Measurements from ENCODE around the gene HLA-DRA. TPM values are rescaled to one million over a fixed set of nuclear protein-coding genes. Genes with fewer than 3 reads are reported as not detected.

HLA-DRA gene
- total RNA-seq, 2 donors from 2014 or later, result 244 to 342 TPM

DNA sequence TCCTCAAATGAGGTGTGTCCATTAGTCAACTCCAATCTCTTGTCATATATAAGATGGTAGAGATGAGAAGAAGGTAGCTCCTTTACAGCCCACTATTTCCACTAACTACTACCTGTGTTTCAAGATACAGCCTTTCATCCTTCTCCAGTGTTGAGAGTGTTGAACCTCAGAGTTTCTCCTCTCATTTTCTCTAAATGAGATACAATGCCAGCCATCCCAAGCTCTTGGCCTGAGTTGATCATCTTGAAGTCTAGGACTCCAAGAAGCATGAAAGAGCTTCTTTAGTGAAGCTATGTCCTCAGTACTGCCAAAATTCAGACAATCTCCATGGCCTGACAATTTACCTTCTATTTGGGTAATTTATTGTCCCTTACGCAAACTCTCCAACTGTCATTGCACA is 548 bp upstream of the HLA-DRA start:
- H3K4me3 ChIP-seq, result no peak overlapping the region
- DNase-seq (ENCODE audit: low spot score), result no peak
- ATAC-seq (ENCODE audit: insufficient number of reproducible peaks, low FRiP score, low read depth), result no peak
- H3K27me3 ChIP-seq (replicated peaks; ENCODE audit: insufficient read depth), result no peaks in the 10 kb centered on the region
- H3K4me1 ChIP-seq (ENCODE audit: control insufficient read depth in 1 of 2, low read depth in 2 of 2), result no peaks in the 10 kb centered on the region
- H3K36me3 ChIP-seq, result no peaks in the 10 kb centered on the region
- H3K27ac ChIP-seq, result no peak overlapping the region
- no peaks in the 10 kb centered on the region for H3K9me3 ChIP-seq
- TF ChIP-seq, protein P1, sequence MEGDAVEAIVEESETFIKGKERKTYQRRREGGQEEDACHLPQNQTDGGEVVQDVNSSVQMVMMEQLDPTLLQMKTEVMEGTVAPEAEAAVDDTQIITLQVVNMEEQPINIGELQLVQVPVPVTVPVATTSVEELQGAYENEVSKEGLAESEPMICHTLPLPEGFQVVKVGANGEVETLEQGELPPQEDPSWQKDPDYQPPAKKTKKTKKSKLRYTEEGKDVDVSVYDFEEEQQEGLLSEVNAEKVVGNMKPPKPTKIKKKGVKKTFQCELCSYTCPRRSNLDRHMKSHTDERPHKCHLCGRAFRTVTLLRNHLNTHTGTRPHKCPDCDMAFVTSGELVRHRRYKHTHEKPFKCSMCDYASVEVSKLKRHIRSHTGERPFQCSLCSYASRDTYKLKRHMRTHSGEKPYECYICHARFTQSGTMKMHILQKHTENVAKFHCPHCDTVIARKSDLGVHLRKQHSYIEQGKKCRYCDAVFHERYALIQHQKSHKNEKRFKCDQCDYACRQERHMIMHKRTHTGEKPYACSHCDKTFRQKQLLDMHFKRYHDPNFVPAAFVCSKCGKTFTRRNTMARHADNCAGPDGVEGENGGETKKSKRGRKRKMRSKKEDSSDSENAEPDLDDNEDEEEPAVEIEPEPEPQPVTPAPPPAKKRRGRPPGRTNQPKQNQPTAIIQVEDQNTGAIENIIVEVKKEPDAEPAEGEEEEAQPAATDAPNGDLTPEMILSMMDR (IDR thresholded peaks at IDR 0.05), result no peak

DNA sequence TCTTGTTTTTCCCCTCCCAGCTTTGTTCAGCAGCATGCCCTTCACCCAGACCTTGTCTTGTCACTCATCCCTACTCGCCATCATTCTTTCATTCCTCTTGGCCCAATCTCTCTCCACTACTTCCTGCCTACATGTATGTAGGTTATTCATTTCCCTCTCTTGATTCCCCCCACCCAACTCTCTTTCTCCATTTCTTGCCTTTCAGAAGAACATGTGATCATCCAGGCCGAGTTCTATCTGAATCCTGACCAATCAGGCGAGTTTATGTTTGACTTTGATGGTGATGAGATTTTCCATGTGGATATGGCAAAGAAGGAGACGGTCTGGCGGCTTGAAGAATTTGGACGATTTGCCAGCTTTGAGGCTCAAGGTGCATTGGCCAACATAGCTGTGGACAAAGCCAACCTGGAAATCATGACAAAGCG is 2.6 kb downstream of the HLA-DRA start:
- no peaks in the 10 kb centered on the region for H3K9me3 ChIP-seq
- H3K27ac ChIP-seq, result no peak overlapping the region
- DNase-seq (ENCODE audit: low spot score) (no peak), ATAC-seq (ENCODE audit: insufficient number of reproducible peaks, low FRiP score, low read depth) (no peak)
- TF ChIP-seq, protein P1 (IDR thresholded peaks at IDR 0.05), result no peak
- no peaks in the 10 kb centered on the region for H3K36me3 ChIP-seq
- no peak overlapping the region for H3K4me3 ChIP-seq
- H3K27me3 ChIP-seq (replicated peaks; ENCODE audit: insufficient read depth), result no peaks in the 10 kb centered on the region
- no peaks in the 10 kb centered on the region for H3K4me1 ChIP-seq (ENCODE audit: control insufficient read depth in 1 of 2, low read depth in 2 of 2)

DNA sequence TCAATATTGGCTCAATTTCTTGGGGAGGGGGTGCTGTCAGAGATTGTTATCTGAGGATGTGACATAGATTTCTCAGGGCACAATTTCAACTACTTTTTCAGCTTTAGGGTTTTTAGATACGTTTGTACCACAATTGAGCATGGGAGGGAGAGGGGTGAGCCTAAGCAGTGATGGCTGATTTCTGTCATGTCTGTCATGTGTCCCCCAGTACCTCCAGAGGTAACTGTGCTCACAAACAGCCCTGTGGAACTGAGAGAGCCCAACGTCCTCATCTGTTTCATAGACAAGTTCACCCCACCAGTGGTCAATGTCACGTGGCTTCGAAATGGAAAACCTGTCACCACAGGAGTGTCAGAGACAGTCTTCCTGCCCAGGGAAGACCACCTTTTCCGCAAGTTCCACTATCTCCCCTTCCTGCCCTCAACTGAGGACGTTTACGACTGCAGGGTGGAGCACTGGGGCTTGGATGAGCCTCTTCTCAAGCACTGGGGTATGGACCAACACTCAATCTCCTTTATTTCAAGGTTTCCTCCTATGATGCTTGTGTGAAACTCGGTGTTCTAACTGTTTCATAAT is 3.4 kb downstream of the HLA-DRA start:
- Histone ChIP-seq H3K27me3 (replicated peaks; ENCODE audit: insufficient read depth) (no peaks in the 10 kb centered on the region), H3K27ac (no peak overlapping the region), H3K9me3 (no peaks in the 10 kb centered on the region), H3K4me1 (ENCODE audit: control insufficient read depth in 1 of 2, low read depth in 2 of 2) (no peaks in the 10 kb centered on the region), H3K4me3 (no peak overlapping the region), H3K36me3 (no peaks in the 10 kb centered on the region)
- DNase-seq (ENCODE audit: low spot score) (no peak), ATAC-seq (ENCODE audit: insufficient number of reproducible peaks, low FRiP score, low read depth) (no peak)
- TF ChIP-seq, protein P1 (IDR thresholded peaks at IDR 0.05), result no peak

DNA sequence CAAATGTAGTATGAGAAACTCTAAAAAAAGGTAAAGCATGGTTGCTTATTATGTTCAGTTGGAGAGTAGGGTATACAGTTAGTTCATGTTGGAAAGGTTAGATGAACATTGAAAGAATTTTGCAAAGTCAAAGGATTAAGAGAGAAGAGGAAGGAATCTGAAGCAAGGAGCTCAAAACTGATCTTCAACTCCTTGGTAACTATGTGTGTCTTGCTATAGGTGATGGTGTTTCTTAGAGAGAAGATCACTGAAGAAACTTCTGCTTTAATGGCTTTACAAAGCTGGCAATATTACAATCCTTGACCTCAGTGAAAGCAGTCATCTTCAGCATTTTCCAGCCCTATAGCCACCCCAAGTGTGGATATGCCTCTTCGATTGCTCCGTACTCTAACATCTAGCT is 4.7 kb downstream of the HLA-DRA start:
- no peaks in the 10 kb centered on the region for H3K27me3 ChIP-seq (replicated peaks; ENCODE audit: insufficient read depth)
- no peaks in the 10 kb centered on the region for H3K4me1 ChIP-seq (ENCODE audit: control insufficient read depth in 1 of 2, low read depth in 2 of 2)
- H3K36me3 ChIP-seq, result no peaks in the 10 kb centered on the region
- DNase-seq (ENCODE audit: low spot score), result no peak
- H3K27ac ChIP-seq, result no peak overlapping the region
- TF ChIP-seq, protein P1 (IDR thresholded peaks at IDR 0.05), result no peak
- ATAC-seq (ENCODE audit: insufficient number of reproducible peaks, low FRiP score, low read depth), result no peak
- H3K9me3 ChIP-seq, result no peaks in the 10 kb centered on the region
- no peak overlapping the region for H3K4me3 ChIP-seq

DNA sequence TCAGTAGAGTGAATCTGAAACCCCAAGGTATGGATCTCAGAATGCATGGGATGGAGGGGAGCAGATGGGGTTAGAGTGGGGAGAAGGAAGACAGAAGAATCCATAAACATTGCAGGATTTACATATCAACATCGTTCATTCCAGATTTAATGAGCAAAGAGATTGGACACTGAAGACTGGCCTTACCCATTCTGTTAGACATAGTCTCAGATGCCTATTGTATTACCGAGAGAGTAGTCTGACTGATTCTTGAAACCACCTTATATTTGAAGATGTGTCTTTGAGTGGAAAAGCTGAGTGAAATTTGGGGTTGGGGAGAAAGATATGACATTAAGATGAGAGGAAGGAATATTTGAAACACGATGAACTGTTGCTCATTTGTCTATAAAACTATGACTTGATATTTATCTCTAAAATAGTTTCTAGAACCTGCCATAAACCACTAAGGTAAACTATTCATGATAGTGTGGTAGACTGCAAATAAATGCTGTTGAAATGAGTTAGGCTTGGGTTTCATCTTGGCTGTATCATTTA is 5.7 kb downstream of the HLA-DRA start:
- H3K4me1 ChIP-seq (ENCODE audit: control insufficient read depth in 1 of 2, low read depth in 2 of 2), result no peaks in the 10 kb centered on the region
- H3K27me3 ChIP-seq (replicated peaks; ENCODE audit: insufficient read depth), result no peaks in the 10 kb centered on the region
- H3K4me3 ChIP-seq, result no peak overlapping the region
- no peaks in the 10 kb centered on the region for H3K9me3 ChIP-seq
- TF ChIP-seq, protein P1 (IDR thresholded peaks at IDR 0.05), result no peak
- ATAC-seq (ENCODE audit: insufficient number of reproducible peaks, low FRiP score, low read depth) (no peak), DNase-seq (ENCODE audit: low spot score) (no peak)
- H3K27ac ChIP-seq, result no peak overlapping the region
- H3K36me3 ChIP-seq, result no peaks in the 10 kb centered on the region
